ENCODE results near the gene SLC52A1. TPM values are rescaled to one million over a fixed set of nuclear protein-coding genes. Genes with fewer than 3 reads are reported as not detected.
A peak's percentile ranks its signal among the peaks of the same experiment; 100 is the strongest.

The SLC52A1 gene
- total and polyA plus RNA-seq, 8 donors, result 0.08 TPM; not detected in 7

DNA sequence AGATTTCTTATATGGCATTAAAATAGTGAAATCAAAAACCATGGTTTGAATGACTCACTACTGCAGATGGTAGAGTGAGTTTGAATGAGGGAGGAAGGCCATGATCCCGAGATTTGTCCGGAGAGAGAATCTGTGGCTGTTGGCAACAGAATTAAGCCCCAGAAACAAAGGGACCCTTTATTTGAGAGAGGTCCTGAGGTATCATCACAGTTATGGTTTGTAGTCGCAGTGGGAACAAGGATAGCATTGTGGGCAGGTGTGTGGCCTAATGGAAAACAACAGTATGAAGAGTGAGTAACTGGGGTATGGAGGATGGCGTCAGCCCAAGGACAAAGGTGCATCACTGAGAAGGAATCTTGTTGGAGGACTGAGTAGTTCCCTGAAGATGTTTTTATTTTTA lies 34.5 kb upstream of the SLC52A1 start:
- FAIRE-seq, result no peak
- no peak for ATAC-seq
- TF ChIP-seq, protein P1, sequence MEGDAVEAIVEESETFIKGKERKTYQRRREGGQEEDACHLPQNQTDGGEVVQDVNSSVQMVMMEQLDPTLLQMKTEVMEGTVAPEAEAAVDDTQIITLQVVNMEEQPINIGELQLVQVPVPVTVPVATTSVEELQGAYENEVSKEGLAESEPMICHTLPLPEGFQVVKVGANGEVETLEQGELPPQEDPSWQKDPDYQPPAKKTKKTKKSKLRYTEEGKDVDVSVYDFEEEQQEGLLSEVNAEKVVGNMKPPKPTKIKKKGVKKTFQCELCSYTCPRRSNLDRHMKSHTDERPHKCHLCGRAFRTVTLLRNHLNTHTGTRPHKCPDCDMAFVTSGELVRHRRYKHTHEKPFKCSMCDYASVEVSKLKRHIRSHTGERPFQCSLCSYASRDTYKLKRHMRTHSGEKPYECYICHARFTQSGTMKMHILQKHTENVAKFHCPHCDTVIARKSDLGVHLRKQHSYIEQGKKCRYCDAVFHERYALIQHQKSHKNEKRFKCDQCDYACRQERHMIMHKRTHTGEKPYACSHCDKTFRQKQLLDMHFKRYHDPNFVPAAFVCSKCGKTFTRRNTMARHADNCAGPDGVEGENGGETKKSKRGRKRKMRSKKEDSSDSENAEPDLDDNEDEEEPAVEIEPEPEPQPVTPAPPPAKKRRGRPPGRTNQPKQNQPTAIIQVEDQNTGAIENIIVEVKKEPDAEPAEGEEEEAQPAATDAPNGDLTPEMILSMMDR (IDR thresholded peaks at IDR 0.05), result no peak
- H3K4me1 ChIP-seq, result no peaks in the 10 kb centered on the region
- no peaks in the 10 kb centered on the region for H3K27me3 ChIP-seq
- no peak overlapping the region for H3K4me3 ChIP-seq
- DNase-seq, result no peak
- intact Hi-C loops (cut with DNase I), result loop anchor here in 1 of 3 donors (10.0 kb wide), 1 partner anchor 165 kb away; the partner anchor contains the start of gene CHRNE
- H3K36me3 ChIP-seq, result no peaks in the 10 kb centered on the region
- WGBS, 2 donors, result 59 to 77% methylated on average over 4 of the region's 4 CpGs
- H3K9me3 ChIP-seq, result no peaks in the 10 kb centered on the region
- H3K27ac ChIP-seq, result no peak overlapping the region

DNA sequence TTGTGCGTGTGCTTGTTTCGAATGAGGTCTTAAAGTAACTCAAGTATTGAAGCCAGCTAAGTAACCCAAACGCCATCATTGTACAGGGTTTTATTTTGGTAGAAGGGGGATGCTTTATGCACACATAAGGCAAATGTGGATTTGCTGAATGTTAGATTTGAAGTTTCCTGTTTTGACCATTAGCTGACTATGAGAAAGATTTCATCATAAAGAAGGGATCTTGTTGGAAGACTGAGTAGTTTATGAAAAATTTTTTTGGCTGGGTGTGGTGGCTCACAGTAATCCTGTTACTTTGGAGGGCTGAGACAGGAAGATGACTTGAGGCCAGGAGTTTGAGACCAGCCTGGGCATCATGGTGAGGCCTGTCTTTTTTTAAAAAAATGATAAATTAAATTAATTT lies 33.0 kb upstream of the SLC52A1 start:
- FAIRE-seq (no peak), DNase-seq (no peak), ATAC-seq (no peak)
- Histone ChIP-seq H3K4me1 (no peaks in the 10 kb centered on the region), H3K27me3 (no peaks in the 10 kb centered on the region), H3K9me3 (no peaks in the 10 kb centered on the region), H3K36me3 (no peaks in the 10 kb centered on the region), H3K27ac (no peak overlapping the region), H3K4me3 (no peak overlapping the region)
- intact Hi-C loops (cut with DNase I), result loop anchor here in 1 of 3 donors (10.0 kb wide), 1 partner anchor 163 kb away; the partner anchor contains the start of gene CHRNE
- WGBS, 2 donors, result 90 to 94% methylated on average over 3 of the region's 3 CpGs
- TF ChIP-seq, protein P1 (IDR thresholded peaks at IDR 0.05), result no peak

- Histone ChIP-seq H3K4me3 (no peak overlapping the region), H3K9me3 (no peaks in the 10 kb centered on the region), H3K4me1 (no peaks in the 10 kb centered on the region), H3K27me3 (no peaks in the 10 kb centered on the region), H3K36me3 (no peaks in the 10 kb centered on the region), H3K27ac (no peak overlapping the region)
- no peak for ATAC-seq
- DNase-seq, result no peak
- intact Hi-C loops (cut with DNase I), result loop anchor here in 1 of 3 donors (10.0 kb wide), 1 partner anchor 160 kb away; the partner anchor contains the start of gene CHRNE
- FAIRE-seq, result no peak
- TF ChIP-seq, protein P1 (IDR thresholded peaks at IDR 0.05), result no peak
- WGBS, 2 donors, result 71 to 91% methylated on average over 1 of the region's 1 CpG
Observed at GRCh38 chr17:5065227-5065744, 30.1 kb upstream of the SLC52A1 start.

DNA sequence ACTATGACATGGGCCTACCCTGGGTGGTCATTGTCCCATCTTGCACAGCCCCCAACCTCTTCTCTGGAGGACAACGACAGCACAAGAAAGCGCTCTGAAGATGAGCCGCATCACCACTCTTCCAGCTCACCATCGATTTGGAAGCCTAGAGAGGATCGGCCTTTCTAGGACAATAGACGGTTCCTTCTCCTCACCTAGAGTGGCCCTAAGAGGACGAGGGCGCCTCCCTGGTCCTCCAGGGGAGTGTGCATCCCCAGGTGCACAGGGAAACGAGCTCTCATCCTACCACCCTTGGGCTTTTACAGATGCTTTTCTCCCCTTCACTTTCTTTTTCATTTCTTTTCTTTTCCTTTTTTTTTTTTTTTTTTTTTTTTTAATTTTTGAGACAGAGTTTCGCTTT lies 20.3 kb upstream of the SLC52A1 start:
- Histone ChIP-seq H3K4me3 (no peak overlapping the region), H3K9me3 (no peaks in the 10 kb centered on the region), H3K27me3 (no peaks in the 10 kb centered on the region), H3K27ac (no peak overlapping the region), H3K4me1 (no peaks in the 10 kb centered on the region), H3K36me3 (no peaks in the 10 kb centered on the region)
- DNase-seq (no peak), FAIRE-seq (no peak), ATAC-seq (no peak)
- WGBS, 2 donors, result 86 to 92% methylated on average over 10 of the region's 10 CpGs
- intact Hi-C loops (cut with DNase I), result loop anchor here in 1 of 3 donors (10.0 kb wide), 1 partner anchor 141 kb away; no protein-coding TSS in a partner anchor
- TF ChIP-seq, protein P1 (IDR thresholded peaks at IDR 0.05), result no peak

GRCh38 chr17:5050278-5050677 lies 15.1 kb upstream of the SLC52A1 start:
- DNase-seq (no peak), FAIRE-seq (no peak), ATAC-seq (peak in 1 of 4 donors; percentile 24)
- WGBS, 2 donors, result 72 to 81% methylated on average over 9 of the region's 9 CpGs
- Histone ChIP-seq H3K4me3 (no peak overlapping the region), H3K27me3 (no peaks in the 10 kb centered on the region), H3K27ac (no peak overlapping the region), H3K4me1 (no peaks in the 10 kb centered on the region), H3K36me3 (no peaks in the 10 kb centered on the region), H3K9me3 (no peaks in the 10 kb centered on the region)
- TF ChIP-seq, protein P1 (IDR thresholded peaks at IDR 0.05), result no peak
- intact Hi-C loops (cut with DNase I), result loop anchor here in 1 of 3 donors (10.0 kb wide), 1 partner anchor 135 kb away; no protein-coding TSS in a partner anchor
